GM21526 (cell line): ENCODE results near the gene TCEAL9.
A peak's percentile ranks its signal among the peaks of the same experiment; 100 is the strongest.
"Not testable (repeated sequence)": the region's sequence is repeated elsewhere in the genome, so short reads cannot be mapped to it uniquely, and the experiment has no call there.

Experiments used
- ATAC-seq: cut with Tn5 transposase; IDR thresholded peaks from one replicate; pipeline ENCODE4 v1.9.1; 2021; ENCODE audit warnings: moderate library complexity; ENCODE audit not compliant: unreplicated experiment, low FRiP score

The TCEAL9 gene

DNA sequence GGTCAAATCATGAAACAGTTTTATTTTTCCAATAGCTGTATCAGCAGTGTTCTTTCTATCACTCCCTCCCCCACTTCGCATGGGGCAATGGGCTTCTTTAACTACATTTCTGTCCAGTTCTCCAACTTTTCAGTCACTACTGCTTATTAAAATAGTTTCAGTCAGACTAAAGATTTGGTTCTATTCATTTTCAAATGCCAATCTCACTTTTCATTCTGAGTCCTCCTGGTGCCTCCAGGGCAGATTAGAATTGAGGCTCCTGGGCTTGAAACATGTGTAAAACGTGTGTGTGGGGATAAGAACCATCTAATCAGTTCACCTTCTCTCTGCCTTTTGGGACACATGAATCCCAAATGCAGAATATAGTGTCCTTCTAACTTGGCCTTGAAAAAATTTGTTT lies 16.6 kb downstream of the TCEAL9 start:
- no peak for ATAC-seq

DNA sequence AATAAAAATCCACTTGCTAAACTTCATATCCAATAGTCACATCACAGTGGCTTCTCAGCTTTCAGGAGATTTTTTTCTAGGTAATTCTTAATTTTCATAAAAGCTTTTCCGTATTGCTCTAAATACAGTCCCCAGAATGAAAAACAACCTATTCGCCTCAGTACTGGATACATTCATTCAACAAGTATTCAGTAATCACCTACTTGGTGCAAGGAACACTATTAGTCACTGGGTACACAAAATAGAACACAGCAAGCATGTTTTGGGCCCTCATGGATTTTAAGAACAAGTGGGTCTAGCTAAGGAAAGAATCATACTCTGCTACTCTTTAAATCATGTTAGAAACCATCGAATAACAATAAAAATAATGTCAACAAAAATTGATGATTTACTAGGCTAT lies 17.3 kb downstream of the TCEAL9 start:
- no peak for ATAC-seq

DNA sequence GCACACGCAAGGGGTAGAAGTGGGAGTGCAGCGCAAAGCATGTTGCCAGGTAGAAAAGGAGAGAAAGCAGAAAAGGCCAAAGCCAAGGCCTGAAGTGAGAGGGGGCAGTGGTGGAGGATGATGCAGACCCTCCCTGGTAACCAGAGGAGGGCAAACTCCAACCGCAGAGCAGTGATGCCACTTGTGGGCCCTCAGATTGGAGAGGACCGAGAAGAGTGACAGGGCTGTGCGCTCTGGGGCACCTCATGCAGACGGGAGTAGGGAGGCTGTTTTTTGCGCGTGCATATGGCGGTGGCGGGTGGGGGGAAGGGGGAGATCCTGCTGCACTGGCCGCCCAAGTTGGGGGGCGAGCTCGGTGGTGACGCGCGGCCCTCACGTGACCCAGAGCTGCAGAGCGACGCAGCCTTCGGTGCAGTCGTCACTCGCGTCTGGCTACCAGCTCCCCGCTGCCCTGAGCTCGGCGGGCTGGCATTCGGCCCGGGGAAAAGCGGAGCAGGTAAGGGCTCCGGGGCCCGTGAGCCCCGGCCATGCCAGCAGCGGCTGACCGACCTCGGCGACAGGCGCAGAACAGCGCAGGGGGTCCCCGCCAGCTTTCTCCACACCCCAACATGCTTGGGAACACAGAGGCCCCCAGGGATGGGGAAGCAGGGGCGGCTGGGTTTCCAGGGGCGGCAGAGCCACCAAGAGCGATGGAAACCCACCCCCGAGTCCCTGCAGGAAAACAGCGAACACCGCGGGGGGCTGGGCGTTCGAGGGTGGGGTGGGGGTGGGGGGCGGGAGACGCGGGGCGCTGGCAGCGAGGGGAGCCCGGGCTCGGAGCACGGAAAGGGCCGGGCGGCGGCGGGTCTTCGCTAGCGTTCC lies 20.0 kb downstream of the TCEAL9 start, which contains the start of gene BEX3:
TSS of gene BEX3 (plus strand) at position 421 of the 861 bp plus-strand sequence. CDS start 984 bp downstream, outside the sequence.
- no peak for ATAC-seq

DNA sequence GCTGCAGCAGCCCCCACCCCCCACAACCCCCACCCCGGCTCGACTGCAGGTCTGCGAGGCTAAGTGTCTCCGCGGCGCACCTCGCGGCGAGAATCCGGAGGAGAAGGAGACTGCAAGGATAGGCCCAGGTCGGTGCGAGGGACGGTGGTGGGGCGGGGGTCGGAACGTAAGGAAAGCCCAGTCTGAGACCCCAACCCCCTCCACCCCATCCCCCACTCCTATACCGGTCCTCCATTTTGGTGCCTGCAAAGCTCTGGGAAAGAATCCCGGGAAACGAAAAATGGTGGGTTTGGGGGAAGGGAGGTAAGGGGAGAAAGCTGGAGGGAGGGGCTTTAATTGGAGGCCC lies 20.6 kb downstream of the TCEAL9 start:
- ATAC-seq, result no peak

DNA sequence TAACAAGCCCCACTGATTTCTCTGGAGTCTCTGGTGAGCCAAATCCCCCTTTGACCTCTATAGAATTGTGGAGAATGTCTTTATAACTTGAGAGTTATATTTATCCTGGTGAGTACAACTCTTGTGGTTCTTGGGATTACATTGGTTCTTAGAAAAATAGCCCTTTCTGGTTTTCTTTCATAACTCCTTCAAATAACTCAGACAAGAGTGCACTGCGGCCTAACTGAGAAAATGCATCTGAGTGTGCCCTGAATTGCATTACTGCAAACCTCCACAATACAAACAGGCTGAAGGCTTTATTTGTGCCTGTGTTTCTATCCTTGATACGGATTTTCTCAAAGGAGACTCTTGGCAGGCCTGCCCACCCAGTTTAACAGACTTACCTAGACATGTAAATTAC lies 22.7 kb downstream of the TCEAL9 start:
- ATAC-seq, result no peak

DNA sequence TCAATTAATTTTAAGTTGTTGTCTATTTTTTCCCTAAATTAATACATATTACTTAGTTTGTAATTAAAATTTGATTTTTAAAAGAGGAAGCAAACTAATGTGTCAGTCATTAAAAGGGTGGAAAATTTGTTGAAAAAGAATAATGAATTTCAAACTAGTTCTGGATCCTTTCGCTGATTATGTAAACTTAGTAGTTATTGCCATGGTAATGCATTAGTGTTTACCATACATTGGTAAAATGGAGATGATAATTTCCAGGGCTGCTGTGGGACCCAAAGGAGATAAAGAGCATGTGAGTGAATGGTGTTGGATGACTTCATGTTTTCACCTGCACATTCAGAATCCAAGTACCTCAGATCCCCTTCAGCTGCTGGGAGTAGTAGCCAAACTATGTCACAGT lies 26.6 kb downstream of the TCEAL9 start:
- ATAC-seq, result no peak

DNA sequence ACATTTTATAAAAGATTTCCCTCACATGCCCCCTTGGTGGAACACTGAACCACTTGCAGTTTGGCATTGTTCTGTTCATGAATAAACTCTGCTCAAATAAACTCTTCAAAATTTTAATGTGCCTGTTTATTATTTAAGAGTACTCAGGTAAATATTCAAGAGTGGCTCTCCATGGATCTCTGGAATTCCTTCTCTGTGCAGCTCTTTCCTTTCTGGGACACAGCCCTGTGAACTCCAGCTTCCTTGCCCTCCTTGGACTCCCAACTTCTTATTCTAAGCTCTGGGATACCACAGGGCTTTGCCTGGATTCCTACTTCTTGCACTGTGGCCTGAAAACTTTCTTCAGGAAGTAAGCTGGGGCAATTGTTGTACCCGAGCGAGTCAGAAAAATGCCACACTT lies 28.4 kb downstream of the TCEAL9 start:
- ATAC-seq, result no peak

DNA sequence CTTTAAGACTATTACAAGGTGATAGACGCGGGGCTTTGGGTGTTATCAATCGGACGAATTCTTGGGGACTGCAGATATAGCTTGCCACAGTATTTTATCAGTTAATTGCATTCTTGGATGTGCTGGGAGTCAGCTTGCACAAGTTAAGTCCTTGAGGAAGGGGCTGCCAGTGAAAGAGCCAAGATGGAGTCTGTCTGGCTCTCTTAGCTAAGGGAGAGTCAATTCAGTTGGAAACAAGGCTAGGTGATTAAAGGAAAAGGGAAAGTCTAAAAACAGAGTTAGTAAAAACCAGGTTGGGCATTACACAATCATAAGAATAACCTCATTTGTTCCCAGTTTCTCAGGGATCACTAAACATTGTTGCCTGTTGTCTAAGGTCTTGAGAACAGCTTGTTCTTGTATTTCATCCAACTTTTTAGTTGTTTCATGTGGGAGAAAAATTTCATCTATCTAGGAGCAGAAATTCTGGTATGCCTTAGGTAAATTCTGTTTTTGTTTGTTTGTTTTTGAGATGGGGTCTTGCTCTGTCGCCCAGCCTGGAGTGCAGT lies 29.1 kb downstream of the TCEAL9 start:
- not testable (repeated sequence) for ATAC-seq

DNA sequence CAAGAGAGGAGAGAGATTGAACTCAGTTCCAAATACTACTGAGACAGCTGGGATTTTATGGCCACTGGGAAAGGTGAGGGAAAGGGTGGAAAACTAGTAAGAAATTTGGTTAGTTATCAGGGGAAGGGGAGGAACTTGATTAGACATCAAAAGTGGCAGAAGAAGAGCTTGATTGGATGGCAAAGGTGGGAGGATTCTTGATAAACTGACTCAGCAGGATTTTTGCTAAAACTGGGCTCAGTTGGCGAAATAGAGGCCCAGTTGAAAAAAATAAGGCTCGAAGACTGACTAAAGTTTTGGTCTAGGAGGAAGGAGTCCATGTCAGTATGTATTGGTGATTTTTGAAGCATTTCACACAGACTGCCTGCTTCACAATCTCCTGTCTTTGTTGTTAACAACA lies 30.0 kb downstream of the TCEAL9 start:
- ATAC-seq, result no peak

DNA sequence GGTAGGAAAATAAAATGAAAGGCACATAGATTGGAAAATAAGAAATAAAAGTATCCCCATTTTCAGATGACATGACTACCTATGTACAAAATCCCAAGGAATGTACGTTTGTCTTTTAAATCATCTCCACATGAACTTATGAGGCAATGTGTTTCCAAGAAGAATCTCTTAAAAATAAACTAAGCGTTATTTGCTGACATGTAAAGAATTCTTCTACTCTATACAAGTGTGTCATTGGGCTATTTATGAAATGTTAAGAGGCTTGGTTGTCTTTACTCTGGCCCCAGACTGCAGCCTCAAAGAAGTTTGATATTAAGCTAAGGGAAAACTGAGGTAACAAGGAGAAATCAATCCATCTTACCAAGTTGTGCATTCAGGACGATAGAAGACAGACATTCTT lies 37.2 kb downstream of the TCEAL9 start:
- ATAC-seq, result no peak

DNA sequence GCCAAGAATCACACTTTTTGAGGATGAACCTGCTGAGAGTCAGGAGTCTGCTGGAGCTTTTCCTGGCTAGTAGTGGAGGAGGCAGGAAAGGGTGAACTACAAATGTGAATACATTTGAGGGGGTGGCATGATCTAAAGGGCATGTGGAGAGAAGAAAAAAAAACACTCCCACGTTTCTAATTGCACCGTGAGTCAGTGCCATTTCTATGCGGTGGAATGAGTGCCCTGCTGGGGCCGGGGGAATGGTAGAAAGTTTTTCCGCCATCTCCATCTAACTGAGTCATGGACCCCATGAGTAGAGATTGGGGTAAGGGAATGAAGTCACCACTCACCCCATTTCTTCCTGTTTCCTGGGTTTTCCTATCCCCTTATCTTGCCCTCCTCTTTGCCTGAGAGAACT lies 39.9 kb downstream of the TCEAL9 start:
- ATAC-seq, result no peak

DNA sequence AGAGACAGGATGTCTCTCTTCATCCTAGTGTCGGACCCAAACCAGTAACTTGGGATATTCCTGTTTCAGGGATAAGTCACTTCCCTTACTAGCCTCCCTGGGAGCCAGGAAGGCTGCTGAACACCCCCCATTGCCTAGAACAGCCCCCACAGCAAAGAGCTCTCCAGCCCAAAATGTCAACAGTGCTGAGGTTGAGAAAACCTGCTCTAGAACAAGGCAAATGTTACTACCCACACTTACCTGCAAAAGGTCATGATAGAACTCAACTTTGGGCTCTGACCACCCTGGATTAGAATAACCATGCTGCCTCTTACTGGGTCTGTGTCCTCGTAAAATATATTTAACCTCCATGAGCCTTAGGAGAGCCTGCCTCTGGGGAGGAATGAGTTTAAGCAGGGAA lies 40.4 kb downstream of the TCEAL9 start:
- ATAC-seq, result no peak

DNA sequence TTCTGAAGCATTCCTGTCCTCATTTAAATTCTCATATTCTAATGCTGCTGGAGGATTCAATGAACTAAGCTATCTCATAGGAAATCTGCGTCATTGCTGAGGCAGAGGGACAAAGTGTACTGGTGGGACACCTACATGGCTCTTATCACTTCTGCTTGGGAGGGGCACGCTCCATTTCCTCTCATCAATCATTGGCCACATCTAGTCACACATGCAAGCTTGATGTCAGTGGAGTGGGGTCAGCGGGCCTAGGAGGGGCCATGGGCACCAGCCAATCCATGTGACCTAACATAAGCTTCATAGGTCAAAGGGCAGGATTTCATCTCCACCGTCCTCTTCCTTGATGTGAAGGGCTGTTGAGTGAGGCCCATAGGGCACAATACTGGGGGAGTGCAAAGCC lies 41.4 kb downstream of the TCEAL9 start:
- ATAC-seq, result no peak

DNA sequence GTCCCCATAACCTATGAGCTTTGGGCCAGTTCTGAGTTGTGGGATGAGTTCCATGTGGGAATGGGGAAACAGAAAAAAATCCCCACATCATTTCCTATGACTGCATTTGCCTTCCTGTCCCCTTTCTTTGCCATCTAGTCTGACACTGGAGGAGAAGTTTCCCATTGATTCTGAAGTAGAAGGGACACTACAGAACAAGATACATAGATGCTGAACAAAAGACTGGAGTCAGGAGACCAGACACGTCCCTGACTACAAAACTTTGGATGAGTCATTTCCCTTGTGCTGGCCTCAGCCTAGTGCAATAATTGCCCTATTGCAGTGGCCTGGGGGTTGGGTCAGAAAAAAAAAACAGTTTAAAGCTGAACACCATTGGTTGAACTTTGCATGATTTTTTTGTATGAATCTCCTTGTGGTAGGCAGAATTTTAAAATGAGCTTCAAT lies 42.1 kb downstream of the TCEAL9 start:
- ATAC-seq, result no peak

DNA sequence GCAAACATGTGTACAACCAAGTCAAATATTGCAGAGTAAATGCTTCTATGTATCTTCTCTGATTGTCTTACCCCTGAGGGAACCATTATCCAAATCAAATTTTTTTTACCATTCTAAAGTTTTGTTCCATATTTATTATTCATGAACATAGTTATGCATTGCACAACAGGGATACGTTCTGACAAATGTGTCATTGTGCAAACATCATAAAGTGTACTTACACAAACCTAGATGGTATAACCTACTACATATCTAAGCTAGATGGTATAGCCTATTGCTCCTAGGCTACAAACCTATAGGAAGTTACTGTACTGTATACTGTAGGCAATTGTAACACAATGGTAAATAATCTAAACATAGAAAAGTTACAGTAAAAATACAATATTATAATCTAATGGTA lies 43.4 kb downstream of the TCEAL9 start:
- ATAC-seq, result no peak

DNA sequence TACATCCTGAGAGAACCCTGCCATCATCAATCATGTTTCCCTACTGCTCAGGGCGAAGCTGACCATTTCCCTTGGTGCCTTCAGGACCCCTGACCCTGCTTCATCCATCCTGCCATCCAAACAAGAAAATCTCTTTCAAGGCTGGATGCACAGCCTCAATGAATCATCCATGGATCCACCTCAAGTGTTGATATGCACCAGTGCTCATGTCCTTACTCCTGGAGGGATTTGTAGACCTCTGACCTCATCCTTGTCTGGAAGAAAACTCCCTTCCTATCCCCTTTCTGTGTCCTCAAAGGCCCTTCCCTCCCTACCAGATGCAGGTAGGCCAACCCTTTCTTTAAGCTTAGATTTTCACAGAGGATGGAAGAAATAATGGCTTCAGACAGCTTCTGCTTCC lies 44.6 kb downstream of the TCEAL9 start:
- no peak for ATAC-seq

DNA sequence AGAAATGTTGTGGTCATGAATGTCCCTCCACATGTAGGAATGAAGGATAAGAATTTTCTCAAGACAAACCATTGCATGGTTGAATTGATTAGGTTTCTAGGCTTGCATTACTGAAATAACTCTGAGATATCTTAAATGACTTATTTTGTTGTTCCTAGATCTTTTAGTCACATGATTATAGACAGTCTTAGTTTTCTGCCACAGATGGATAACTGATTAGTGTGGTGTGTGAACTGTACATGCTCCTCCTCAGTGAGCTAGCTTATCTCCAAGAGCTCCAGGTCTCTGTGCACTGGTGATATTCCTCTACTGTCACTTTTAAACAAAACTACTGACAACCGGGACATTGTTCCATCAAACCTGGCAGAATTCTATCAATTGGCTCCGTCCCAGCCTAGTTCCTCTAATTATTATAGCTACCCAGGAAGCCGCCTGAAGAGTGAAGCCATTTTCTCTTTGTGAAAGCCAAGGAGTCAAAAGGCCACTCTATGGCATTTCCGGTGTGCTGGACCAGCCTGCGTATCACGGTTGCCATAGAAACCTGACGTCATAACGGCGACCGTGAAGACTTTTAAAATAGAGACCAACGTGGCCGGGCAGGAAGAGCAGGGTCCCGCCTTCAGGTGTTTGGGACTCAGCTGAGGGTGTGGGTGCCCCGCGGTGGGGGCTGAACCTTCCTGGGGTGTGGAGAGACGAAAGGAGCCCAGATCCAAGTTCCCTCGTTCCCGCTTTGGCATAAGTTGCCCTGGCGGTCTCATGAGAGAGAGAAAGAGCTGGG lies 48.1 kb downstream of the TCEAL9 start:
- peak; percentile 96 for ATAC-seq

DNA sequence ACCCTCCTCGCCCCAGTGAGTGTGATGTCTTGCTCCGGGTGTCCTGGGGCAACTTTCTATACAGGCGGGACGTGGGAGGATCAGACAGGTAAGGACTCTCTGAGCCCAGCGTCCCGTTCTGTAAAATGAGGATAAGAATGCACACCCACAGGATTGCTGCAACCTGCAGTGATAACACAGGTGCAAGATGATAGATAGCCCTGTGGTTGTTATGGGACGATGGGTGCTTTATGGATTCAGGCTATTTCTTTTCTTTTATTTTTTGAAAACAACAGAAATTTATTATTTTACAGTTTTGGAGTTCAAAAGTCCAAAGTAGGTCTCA lies 48.7 kb downstream of the TCEAL9 start:
- peak; percentile 26 for ATAC-seq

DNA sequence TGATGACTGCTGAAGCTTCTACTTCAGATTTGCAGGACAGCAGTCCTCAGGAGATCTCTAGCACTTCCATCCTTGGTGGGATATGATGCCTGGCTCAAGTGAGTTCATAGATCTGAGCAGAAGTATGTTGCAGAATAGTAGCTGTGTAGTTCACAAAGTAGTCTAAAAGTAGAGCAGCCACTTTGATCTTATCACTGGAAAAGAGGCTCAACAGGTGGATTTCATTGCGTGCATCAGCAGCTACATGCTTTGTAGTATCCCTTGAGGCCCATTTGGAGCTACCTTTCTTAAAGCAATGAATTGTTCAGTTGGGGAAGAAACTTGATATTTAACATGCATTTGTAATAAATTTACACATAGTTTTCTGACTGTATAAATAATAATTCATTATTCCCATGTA lies 50.0 kb downstream of the TCEAL9 start:
- no peak for ATAC-seq

DNA sequence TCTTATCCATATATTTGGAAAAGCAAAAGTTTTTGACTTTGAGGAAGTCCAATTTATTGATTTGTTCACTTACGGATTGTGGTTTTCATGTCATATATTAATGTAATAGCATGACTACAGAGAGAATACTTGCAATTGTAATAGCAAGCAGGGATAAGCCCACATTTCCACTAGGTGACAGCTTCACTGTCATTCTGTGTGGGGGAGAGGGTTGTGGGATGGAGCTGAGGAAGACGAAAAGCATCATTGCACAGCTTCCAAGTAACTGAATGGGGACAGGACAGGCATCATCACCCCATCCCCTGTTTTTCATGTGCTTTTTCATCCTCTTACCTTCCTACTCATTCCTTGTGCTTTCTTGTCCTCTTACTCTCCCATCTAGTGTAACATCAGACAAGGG lies 51.5 kb downstream of the TCEAL9 start:
- ATAC-seq, result no peak
